ENCODE results near the gene EPHB1. TPM values are rescaled to one million over a fixed set of nuclear protein-coding genes. Genes with fewer than 3 reads are reported as not detected.

Gene EPHB1
- total and polyA plus RNA-seq, 12 donors, result 0.07 to 3.4 (median 1.6) TPM

DNA sequence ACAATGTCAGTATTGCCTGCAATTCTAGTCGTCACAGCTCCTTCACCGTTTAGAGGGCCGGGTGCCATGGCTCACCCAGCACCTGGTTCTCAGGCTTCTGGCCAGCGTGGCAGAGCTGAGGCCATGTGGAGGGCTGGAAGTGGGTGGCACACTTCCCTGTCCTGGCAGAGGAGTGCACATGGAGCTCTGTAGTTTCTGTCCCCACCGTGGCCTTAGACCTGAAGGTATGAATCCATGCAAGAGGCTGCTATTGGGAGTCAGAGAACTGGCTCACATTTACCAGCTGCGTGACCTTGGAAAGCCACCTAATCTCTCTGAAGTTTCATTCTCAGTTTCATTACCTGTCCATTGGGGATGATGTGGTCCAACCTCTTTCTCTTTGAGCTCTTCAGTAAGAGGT, 22.2 kb downstream of the EPHB1 start:
- H3K4me1 ChIP-seq, result no peaks in the 10 kb centered on the region
- peak in 1 of 2 donors; percentile 33 for DNase-seq
- H3K4me3 ChIP-seq, result no peak overlapping the region
- intact Hi-C loops (cut with DNase I), result no loop called here
- H3K27me3 ChIP-seq, result no peaks in the 10 kb centered on the region
- H3K9me3 ChIP-seq, result no peaks in the 10 kb centered on the region
- ATAC-seq, result peak in 4 of 8 donors; percentile 58 to 86 (median 62)
- 72 to 80% methylated on average over 6 of the region's 6 CpGs for WGBS, 2 donors
- no peak for TF ChIP-seq CTCF (IDR thresholded peaks at IDR 0.05)
- H3K27ac ChIP-seq, result no peak overlapping the region
- H3K36me3 ChIP-seq, result no peaks in the 10 kb centered on the region

DNA sequence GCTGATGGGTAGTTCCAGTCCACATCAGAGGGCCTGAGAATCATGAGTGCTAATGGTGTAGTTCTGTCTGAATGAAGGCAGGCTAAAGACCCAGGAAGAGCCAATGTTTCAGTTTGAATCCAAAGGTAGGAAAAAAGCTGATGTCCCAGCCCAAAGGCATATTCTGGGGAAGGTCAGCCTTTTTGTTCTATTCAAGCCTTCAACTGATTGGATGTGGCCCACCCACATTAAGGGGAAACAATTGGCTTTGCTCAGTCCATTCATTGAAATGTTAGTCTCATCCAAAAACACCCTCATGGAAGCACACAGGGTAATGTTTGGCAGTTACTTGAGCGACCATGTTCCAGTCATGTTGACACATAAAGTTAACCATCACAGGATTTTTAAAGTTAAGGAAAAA, 25.9 kb downstream of the EPHB1 start:
- no peak for TF ChIP-seq CTCF (IDR thresholded peaks at IDR 0.05)
- WGBS, 2 donors, result 92 to 96% methylated on average over 1 of the region's 1 CpG
- intact Hi-C loops (cut with DNase I), result no loop called here
- ATAC-seq, result no peak
- Histone ChIP-seq H3K9me3 (no peaks in the 10 kb centered on the region), H3K4me1 (no peaks in the 10 kb centered on the region), H3K27ac (no peak overlapping the region), H3K36me3 (no peaks in the 10 kb centered on the region), H3K27me3 (no peaks in the 10 kb centered on the region), H3K4me3 (no peak overlapping the region)
- no peak for DNase-seq

- Histone ChIP-seq H3K36me3 (no peaks in the 10 kb centered on the region), H3K9me3 (no peaks in the 10 kb centered on the region), H3K27ac (no peak overlapping the region), H3K4me1 (no peaks in the 10 kb centered on the region), H3K27me3 (no peaks in the 10 kb centered on the region), H3K4me3 (no peak overlapping the region)
- DNase-seq (no peak), ATAC-seq (no peak)
- no peak for TF ChIP-seq CTCF (IDR thresholded peaks at IDR 0.05)
- WGBS, 2 donors, result 81 to 88% methylated on average over 4 of the region's 4 CpGs
- intact Hi-C loops (cut with DNase I), result no loop called here
Observed at GRCh38 chr3:134822090-134822489, 27.0 kb downstream of the EPHB1 start.

- Histone ChIP-seq H3K27me3 (peaks cover 0 to 2% (median 0%) of the 10 kb centered on the region in 7 donors), H3K4me3 (no peak overlapping the region), H3K27ac (no peak overlapping the region), H3K36me3 (no peaks in the 10 kb centered on the region), H3K4me1 (no peaks in the 10 kb centered on the region), H3K9me3 (no peaks in the 10 kb centered on the region)
- no peak for TF ChIP-seq CTCF (IDR thresholded peaks at IDR 0.05)
- ATAC-seq, result no peak
- DNase-seq, result no peak
- 78% methylated on average over 2 of the region's 2 CpGs for WGBS, 2 donors
- intact Hi-C loops (cut with DNase I), result no loop called here
Observed at GRCh38 chr3:134823679-134824078, 28.6 kb downstream of the EPHB1 start.

All from heart right ventricle (tissue), 16 donors.